Measurements from ENCODE around the gene MAB21L1.

DNA sequence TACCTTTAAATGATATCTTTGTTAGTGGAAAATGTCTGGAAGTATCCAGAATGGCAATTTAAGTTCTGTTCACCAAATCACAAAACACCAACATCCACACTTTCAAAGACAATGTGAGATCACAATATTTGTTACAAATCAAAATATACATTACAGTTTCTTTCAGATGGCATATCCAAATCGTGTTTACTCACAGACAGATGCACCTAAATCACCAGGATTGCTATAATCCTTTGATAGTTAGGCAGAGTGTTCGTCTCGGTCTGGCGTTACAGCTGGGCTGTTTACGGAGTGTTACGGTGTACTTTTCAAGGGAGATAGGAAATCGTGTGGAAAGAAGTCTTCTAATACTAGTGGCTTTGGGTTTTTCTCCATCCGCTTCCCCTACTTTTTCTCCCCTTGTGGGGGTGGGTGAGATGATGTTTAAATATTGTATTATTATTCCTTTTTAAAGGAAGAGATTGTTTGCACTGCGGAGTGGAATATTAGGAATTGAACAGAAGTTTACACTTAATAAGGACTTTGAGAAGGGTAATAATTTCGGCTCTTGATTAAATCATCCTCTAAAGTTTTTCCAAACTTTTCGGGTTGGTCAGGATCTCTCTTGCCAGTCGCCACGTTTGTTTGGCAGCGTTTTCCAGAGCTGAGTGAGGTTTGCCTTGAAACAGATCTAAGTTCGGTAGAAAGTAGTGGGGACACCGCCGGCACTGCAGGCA lies 1.8 kb downstream of the MAB21L1 start:
- TF ChIP-seq, protein P1, sequence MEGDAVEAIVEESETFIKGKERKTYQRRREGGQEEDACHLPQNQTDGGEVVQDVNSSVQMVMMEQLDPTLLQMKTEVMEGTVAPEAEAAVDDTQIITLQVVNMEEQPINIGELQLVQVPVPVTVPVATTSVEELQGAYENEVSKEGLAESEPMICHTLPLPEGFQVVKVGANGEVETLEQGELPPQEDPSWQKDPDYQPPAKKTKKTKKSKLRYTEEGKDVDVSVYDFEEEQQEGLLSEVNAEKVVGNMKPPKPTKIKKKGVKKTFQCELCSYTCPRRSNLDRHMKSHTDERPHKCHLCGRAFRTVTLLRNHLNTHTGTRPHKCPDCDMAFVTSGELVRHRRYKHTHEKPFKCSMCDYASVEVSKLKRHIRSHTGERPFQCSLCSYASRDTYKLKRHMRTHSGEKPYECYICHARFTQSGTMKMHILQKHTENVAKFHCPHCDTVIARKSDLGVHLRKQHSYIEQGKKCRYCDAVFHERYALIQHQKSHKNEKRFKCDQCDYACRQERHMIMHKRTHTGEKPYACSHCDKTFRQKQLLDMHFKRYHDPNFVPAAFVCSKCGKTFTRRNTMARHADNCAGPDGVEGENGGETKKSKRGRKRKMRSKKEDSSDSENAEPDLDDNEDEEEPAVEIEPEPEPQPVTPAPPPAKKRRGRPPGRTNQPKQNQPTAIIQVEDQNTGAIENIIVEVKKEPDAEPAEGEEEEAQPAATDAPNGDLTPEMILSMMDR (IDR thresholded peaks at IDR 0.05), result no peak
- TF ChIP-seq CBX2 (IDR thresholded peaks at IDR 0.05; ENCODE audit: borderline replicate concordance, low read depth) (no peak), POLR2A (IDR thresholded peaks at IDR 0.05; ENCODE audit: low read length) (no peak), RNF2 (IDR thresholded peaks at IDR 0.05; ENCODE audit: borderline replicate concordance, low read depth) (no peak), NR3C1 (IDR thresholded peaks at IDR 0.05) (no peak)
- TF ChIP-seq, protein P2, sequence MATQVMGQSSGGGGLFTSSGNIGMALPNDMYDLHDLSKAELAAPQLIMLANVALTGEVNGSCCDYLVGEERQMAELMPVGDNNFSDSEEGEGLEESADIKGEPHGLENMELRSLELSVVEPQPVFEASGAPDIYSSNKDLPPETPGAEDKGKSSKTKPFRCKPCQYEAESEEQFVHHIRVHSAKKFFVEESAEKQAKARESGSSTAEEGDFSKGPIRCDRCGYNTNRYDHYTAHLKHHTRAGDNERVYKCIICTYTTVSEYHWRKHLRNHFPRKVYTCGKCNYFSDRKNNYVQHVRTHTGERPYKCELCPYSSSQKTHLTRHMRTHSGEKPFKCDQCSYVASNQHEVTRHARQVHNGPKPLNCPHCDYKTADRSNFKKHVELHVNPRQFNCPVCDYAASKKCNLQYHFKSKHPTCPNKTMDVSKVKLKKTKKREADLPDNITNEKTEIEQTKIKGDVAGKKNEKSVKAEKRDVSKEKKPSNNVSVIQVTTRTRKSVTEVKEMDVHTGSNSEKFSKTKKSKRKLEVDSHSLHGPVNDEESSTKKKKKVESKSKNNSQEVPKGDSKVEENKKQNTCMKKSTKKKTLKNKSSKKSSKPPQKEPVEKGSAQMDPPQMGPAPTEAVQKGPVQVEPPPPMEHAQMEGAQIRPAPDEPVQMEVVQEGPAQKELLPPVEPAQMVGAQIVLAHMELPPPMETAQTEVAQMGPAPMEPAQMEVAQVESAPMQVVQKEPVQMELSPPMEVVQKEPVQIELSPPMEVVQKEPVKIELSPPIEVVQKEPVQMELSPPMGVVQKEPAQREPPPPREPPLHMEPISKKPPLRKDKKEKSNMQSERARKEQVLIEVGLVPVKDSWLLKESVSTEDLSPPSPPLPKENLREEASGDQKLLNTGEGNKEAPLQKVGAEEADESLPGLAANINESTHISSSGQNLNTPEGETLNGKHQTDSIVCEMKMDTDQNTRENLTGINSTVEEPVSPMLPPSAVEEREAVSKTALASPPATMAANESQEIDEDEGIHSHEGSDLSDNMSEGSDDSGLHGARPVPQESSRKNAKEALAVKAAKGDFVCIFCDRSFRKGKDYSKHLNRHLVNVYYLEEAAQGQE (IDR thresholded peaks at IDR 0.05), result no peak
